HG02870 (cell line): ENCODE measurements around the gene SDHC.
A peak's percentile ranks its signal among the peaks of the same experiment; 100 is the strongest.

Source experiments
- ATAC-seq: cut with Tn5 transposase; IDR thresholded peaks from one replicate; pipeline ENCODE4 v1.9.1; 2021; ENCODE audit warnings: mild to moderate bottlenecking, moderate library complexity; ENCODE audit not compliant: unreplicated experiment

The SDHC gene, protein sequence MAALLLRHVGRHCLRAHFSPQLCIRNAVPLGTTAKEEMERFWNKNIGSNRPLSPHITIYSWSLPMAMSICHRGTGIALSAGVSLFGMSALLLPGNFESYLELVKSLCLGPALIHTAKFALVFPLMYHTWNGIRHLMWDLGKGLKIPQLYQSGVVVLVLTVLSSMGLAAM

GRCh38 chr1:161314201-161314981, at the start of gene SDHC:
Gene SDHC, plus strand, starts transcription at chr1:161314381. Its CDS starts 25 bp downstream, at chr1:161314406.
- peak; percentile 95 for ATAC-seq

DNA sequence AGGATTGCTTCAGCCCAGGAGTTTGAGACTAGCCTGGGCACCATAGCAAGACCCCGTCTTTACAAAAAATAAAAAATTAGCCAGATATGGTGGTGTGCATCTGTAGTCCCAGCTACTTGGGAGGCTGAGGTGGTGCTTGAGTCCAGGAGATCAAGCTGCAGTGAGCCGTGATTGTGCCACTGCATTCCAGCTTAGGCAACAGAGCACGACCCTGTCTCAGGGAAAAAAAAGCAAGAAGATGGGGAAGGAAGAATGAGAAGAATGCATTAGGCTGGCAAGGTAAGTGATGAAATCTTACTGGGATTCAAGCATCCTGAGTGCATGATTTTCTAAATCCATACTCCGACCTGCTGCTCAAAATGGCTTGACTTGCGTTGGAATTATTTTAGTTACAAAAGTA, 48.9 kb upstream of the SDHC start:
- ATAC-seq, result no peak

GRCh38 chr1:161266202-161266601, 48.0 kb upstream of the SDHC start:
- ATAC-seq, result no peak

GRCh38 chr1:161266836-161267235, 47.3 kb upstream of the SDHC start:
- ATAC-seq, result no peak

- ATAC-seq, result no peak
These were observed 46.9 kb upstream of the SDHC start for GRCh38 chr1:161267321-161267720.

GRCh38 chr1:161273402-161273801, 40.8 kb upstream of the SDHC start:
- no peak for ATAC-seq

- no peak for ATAC-seq
These were observed 39.3 kb upstream of the SDHC start for GRCh38 chr1:161274874-161275273.

DNA sequence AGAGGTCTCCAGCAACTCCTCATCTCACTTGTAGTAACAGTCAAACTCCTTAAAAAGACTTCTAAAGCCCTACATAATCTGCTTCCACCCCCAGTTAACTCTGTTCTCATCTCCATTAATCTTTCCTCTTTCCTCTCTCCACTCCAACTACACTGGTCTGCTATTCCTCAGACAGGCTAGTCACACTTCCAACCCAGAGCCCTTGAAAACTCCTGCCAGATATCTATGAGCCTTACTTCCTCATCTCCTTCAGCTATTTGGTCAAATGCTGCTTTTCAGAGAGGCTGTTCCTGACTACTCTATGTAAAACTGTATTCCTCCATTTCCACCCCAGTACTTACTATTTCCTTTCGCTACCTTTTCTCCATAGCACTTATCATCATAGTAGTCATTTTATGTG, 31.2 kb upstream of the SDHC start:
- no peak for ATAC-seq

DNA sequence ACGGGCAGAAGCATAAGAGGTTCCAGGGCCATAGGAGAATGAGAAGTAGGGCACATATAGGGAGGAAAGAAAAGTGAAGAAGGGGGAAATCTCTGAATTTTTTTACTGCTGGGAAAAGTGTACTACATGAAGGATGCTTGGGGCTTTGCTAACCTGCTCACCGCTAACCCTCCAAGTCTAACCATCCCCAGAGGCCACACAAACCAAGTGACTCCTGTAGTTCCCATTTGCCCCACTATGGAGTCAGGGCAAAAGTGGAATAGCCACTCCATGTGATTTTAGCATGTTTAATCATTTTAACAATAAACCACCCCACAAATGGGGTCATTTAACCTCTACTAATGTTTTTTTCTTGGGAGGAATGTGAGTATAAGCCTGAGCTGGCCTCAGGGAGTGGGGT, 29.1 kb upstream of the SDHC start:
- no peak for ATAC-seq

- ATAC-seq, result no peak
These were observed 28.7 kb upstream of the SDHC start for GRCh38 chr1:161285521-161285920.

- no peak for ATAC-seq
These were observed 26.6 kb upstream of the SDHC start for GRCh38 chr1:161287482-161288054.

- no peak for ATAC-seq
These were observed 23.4 kb upstream of the SDHC start for GRCh38 chr1:161290779-161291178.

- ATAC-seq, result no peak
These were observed 16.8 kb upstream of the SDHC start for GRCh38 chr1:161297415-161297814.

DNA sequence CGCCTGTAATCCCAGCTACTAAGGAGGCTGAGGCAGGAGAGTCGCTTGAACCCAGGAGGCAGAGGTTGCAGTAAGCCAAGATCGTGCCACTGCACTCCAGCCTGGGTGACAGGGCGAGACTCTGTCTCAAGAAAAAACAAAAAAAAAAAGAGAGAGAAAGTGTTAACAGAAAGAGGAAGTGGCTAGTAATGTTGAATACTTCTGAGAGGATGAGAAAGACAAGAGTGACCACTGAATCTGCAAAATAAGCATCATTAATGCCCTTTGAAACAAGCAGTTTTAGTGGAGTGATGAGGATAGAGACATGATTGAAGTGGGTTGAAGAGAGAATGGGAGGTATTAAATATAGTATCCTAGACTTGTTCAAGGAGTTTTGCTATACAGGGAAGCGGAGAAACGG, 16.1 kb upstream of the SDHC start:
- no peak for ATAC-seq

DNA sequence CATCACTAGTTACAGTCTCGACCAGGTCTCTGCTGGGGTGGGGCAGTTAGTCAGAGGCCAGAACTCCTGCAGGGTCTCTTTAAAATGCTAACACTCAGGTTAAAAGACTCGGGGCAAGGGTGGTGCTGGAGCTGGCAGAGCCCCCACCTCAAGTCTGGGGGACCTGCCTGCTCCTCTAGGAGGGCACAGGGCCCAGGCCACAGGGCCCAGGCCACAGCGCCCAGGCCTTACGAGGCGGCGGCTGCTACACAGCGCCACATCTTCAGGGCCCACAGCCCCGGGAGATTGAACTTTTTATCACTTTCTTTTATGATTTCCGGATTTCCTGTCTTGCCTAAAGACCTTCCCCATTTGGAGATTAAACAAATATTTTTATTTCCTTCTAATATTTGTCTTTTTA, 14.8 kb upstream of the SDHC start:
- ATAC-seq, result no peak

DNA sequence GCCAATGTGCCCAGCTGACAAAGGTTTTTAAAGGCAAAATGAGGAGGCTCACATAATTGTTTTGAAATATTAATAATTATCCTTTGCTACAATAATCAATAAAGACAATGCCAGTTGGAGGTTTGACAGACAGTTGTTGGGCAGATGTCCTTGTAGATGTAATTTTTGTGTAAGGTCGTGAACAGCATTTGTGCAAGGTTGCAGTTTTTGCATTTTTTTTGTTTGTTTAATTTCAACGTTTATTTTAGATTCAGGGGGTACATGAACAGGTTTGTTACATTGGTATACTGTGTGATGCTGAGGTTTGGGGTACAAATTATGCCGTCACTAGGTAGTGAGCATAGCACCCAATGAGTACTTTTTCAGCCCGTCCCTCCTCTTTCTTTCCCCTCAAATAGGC, 13.7 kb upstream of the SDHC start:
- no peak for ATAC-seq

DNA sequence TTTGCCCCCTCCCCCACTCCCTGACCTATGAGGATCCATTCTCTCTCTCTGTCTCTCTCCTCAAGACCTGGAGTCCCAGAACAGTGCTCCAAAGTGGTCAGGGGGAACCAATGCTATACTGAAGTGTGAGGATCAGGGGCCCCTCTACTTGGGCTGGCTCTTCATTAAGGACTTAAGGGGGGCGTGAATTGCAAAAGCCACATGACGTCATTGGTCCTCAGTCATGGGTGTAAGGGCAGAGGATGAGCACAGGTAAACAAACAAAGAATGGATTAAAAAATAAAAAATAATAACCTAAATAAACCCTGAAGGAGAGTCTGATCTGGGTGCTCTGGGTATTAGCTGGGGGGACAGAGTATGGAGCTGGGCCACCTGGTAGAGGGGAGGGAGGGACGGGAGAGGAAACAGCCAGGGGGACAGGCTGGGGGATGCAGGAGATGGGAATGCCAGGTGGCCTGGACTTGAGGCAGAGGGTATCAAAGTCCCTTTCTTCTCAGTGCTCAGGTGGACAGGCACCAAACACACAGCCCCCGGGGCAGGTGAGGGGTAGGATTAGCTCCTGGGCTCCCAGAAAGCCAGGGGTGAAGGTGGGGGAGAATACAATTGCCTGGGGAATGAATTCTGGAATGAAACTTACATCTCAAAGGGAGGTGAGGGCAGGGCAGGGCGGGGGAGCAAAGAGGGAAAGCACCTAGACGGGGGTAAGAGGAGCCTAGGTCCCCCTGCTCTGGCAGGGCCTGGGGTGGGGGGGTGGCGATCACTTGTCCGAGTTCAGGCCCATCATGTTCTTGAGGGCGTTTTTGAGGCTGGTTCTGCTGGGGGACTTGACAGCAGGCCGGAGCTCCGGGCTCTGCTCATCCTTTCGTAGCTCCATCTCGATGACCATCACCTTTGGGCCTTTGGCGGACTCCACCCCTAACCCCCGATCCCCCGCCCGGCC, 9.0 kb upstream of the SDHC start:
- ATAC-seq, result no peak

DNA sequence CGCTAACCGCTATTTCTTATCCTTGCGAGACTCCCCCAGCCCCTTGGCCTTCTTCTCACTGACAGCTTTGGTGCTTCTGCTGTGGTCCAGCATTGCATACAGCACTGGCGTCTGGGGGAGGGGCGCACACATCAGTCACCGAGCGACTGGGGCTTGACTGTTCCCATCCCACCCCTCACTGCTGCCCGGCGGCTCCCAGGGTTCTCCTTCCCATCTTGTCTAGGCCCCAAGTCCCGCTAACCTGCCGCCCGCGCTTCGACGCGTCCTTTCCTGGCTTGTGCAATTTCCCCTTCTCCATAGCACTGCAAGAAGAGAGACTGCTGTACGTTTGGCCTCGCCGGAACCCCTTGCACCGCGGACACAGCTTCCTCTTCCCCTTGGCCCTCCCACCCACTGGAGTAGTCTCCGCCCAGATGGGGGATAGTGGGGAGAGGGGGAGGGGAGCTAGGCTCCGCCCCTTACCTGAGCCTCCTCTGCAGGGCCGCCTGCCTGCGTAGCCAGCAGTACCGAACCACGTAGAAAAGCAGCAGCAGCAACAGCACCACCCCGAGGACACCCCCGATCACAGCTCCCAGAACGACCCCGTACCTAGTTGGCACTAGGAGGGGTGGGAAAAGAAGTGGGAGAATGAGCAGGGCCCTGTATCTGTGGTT, 8.2 kb upstream of the SDHC start:
- peak; percentile 75 for ATAC-seq

DNA sequence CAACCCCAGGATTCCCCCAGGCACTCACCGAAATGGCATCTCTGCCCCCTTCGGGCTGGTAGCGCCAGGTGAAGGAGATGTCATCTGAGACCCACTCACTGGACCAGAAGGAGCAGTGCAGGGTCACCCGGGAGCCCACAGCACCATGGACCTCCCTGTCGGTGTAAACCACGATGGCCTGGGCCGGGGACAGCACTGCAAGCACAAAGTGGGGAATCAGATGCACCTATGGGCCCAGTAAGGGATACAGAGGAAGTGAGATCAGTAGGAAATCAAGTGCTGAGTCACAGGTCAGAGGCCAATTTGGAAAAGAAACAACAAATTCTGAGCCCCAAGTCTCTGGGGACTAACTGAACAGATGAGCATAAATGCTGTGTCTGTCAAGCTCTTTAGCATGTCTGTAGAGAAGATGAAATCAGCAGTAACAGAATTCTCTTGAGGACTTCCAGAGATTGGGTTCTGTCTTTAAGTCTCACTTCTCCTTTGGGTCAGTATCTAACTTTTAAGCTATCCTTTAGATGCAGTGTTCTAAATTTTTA, 6.9 kb upstream of the SDHC start:
- ATAC-seq, result no peak

GRCh38 chr1:161307892-161308638, 6.1 kb upstream of the SDHC start:
- no peak for ATAC-seq
